OCI-LY1 (cell line): ENCODE results near the gene SPOCD1.

Experiments used
- CTCF ChIP-seq: fragments of 200-600 bp; sonication (generic), shearing (Covaris generic); IDR thresholded peaks from 2 replicates; pipeline ENCODE4 v1.5.1; 2017; ENCODE audit warnings: mild to moderate bottlenecking, antibody characterized with exemption, low read length, moderate library complexity, mixed read lengths
- EZH2 ChIP-seq: fragments of 200-600 bp; sonication (generic), shearing (Covaris generic); IDR thresholded peaks from 2 replicates; pipeline ENCODE4 v1.8.0; 2017; ENCODE audit warnings: borderline replicate concordance, mixed run types, mild to moderate bottlenecking, antibody characterized with exemption, low read length, moderate library complexity, mixed read lengths

- TF ChIP-seq CTCF = no peak
- TF ChIP-seq EZH2 = no peak
Observed at GRCh38 chr1:31859044-31859443, 43.2 kb upstream of the SPOCD1 start.
